ENCODE data around the gene SAE1.

SAE1 gene

DNA sequence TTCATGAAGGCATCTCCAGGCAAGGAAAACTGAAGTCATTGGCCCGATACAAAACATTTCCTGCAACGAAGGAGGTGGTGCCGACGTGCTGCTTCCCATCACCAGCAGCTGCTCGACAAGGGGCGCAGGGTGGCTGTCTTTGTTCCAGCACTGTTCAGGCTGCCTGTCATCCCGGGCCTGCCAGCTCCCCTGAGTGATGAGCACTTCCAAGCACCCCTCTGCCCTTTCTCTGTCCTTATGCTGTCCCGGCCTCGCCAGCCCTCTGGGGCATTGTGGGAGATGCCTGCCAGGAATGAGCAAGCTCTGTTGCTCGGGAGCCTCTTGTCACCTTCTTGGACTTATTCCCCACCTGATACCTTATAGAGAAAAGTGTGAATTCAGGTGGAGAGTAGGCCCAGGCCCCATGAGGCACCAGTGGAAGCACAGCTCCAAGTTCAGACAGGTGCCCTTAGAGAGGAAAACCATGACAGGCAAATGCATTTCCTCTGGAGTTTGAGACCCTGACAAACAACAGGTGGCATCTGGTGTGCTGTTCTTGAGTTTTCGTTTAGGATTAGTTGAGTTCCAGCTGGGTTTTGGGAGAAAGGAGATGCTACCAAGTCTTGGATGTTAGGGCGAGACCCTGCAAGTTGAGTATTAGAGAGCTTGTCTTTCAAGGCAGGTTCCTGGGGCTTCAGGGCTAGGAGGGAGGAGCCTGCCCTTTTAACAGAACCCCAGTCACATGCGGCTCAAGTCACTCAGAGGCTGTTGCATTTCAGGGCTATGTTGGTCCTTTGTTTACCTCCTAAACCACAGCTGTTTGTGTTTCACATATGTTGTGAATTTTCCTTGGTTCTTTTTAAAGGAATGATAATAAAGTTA lies 78.9 kb downstream of the SAE1 start:
- in situ Hi-C loops (cut with MboI; ENCODE audit: low sequenced_read_pairs): no loop called here

DNA sequence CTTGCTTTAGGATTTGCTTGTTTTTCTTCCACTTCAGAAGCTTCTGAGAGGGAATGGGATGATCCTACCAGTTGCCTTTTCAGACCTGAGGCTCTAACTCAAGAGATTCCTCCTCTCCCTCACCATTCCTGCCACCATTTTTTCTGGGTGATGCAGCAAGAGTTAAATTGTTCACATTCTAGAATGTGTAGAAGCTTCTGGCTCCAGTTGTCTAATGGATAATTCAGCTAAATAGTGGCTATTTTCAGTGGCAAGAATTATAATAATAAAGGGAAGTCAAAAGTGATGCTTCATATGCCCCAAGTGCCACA lies 79.5 kb downstream of the SAE1 start:
- in situ Hi-C loops (cut with MboI; ENCODE audit: low sequenced_read_pairs): no loop called here

DNA sequence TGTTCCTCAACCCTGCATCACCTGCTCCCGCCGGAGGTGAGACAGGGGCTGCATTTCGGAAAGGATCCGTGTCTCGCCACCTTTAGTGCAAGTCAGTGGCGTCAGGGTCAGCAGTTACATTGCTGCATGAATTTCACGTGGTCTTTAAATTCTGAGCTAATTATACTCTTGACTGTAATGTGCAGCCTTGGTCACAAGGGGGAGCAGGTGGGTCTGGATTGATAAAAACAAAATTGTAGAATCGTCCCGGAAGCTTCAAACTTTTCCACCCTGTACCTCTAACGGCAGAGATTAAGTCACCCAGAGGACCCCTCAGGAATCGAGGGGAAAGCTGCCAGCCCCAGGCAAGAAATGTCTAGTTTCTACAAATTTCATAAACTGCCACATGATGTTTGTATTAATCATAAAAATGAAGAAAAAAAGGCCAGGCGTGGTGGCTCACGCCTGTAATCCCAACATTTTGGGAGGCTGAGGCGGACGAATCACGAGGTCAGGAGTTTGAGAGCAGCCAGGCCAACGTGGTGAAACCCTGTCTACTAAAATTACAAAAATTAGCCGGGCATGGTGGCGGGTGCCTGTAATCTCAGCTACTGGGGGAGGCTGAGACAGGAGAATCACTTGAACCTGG lies 80.2 kb downstream of the SAE1 start:
- in situ Hi-C loops (cut with MboI; ENCODE audit: low sequenced_read_pairs): no loop called here

DNA sequence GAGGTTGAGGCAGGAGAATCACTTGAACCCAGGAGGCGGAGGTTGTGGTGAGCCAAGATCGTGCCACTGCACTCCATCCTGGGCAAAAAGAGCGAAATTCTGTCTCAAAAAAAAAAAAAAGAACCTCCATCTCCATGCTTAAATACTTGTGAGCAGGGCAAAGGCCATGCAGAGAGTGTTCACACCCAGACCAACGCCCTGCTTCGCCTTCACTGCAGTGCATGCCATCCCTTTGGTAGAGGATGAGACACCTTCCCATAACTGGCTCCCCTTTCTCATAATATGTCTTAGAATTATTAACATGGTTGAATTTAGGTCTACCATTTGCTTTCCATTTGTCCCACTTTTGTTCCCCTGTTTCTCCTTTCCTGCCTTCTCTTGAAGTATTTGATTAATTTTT lies 84.9 kb downstream of the SAE1 start:
- in situ Hi-C loops (cut with MboI; ENCODE audit: low sequenced_read_pairs): no loop called here

DNA sequence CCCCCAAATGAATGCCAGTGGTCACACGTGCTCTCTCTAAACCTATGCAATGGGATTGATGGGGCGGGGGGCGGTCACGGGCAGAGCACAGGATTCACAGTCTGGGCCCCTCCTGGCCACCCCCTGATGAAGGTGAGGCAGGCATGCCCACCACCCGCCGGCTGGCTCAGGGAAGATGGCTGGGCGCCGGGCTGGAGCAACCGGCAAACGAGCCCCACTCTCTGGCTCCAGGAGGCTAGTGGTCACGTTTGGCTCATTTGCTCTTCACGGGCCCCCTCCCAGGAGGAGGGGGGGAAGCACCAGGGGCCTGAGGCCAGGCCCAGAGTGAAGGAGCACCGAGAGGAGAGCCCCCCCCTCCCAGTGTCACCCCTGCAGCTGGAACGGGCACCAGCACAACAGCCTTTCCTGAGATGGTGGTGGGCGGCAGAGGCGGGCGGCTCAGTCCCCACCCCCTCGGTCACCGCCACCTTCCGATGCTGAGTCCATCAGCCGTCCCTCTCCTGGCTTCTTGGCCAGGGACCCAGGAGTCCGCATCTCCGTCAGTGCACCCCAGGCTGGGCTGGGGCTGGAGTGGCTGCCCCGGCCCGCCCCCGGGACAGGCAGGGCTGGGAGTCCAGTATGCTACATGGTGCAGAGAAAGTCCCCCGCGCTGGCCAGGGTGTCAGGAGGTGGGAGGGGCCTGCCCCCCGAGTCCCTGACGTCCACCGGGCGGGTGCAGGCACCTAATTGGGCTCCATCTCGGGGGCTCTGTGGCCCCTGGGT lies 90.6 kb downstream of the SAE1 start:
- in situ Hi-C loops (cut with MboI; ENCODE audit: low sequenced_read_pairs): no loop called here

DNA sequence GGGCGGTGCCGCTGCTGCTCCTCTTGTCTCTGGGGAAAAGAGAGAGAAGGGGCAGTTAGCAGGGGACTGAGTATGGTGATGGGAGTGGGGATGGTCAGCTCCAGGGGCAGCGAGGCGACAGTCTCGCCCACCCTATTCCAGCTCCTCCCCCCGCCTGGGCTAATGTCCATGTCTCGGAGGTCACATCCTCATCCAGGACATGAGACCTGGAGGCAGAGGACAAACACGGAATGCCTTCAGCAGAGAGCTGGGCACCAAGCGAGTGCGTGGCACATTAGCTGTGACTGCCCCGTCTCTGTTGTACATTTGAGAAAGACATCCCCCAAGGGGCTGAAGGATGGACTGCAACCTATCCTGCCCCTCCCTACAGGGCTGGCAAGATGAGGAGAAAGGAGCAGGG lies 91.3 kb downstream of the SAE1 start:
- in situ Hi-C loops (cut with MboI; ENCODE audit: low sequenced_read_pairs): no loop called here

DNA sequence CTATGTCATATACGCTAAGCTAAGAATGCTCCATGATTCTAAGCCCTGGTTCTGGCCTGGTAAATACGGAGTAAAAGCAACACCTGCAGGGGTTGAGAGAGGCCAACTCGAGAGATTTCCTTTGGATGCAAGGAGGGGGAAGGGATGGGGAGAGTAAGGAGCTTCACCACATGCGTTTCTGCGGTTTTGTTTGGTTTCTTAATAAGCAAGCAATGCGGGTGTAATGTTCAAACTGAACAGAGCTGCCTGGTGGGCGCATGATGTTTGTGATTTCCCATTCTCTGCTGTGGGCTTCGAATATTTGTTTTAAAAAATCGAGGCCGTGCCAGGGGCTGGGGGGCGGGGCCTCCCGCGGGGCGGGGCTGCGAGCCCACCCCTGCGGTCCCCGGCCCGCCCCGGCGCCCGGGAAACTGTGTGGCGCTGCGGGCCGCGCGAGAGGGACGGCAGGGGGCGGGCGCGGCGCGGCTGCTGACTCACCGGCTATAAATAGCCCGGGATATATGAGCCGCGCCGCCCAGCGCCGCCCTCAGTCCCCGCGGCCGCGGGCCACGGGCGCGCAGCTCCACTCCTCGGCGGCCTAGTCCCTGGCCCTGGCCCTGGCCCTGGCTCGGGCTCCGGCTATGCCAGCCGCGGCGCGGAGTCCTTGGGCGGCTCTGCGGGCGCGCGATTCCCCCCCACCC lies 95.3 kb downstream of the SAE1 start:
- in situ Hi-C loops (cut with MboI; ENCODE audit: low sequenced_read_pairs): no loop called here

DNA sequence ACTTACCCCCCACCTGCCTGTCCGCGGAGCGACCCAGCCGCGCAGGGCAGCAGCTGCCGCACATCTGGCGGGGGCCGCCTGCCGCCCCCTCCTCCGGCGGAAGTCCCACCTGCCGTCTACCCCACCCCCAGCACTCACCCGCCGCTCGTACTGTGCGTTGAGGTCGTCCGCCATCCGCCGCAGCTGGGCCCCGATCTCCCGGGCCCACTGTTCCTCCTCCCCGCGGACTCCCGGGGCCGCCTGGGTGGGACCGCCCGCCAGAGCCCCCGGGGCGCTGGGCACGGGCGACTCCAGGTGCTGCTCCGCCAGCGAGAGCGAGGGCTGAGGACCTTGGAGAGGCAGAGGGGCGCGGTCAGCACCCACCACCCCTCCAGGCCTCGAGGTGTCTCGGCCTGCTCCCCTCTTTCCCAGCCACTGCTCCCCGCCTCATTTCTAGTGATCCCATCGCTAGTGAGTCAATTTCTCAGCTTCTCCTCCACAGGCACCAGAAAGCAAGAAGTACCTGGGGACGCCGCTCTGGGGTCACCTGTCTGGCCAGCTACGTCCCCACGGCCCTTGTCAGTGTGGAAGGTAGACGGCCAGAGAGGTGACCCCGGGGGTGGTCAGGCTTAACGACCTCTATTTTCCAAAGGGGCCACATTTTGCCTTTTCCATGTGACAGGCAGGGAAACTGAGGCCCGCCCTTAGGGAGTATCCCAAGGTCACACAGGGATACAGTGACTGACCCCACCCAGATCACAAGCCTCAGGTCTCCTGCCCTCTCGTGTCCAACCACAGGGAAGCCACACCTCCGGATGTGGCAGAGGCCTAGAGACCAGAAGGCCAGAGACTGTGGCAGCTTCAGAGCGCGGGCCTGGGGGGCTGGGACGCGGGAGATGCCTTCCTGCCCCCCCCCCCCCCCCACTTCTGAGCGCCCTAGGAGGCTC lies 96.1 kb downstream of the SAE1 start:
- in situ Hi-C loops (cut with MboI; ENCODE audit: low sequenced_read_pairs): no loop called here

DNA sequence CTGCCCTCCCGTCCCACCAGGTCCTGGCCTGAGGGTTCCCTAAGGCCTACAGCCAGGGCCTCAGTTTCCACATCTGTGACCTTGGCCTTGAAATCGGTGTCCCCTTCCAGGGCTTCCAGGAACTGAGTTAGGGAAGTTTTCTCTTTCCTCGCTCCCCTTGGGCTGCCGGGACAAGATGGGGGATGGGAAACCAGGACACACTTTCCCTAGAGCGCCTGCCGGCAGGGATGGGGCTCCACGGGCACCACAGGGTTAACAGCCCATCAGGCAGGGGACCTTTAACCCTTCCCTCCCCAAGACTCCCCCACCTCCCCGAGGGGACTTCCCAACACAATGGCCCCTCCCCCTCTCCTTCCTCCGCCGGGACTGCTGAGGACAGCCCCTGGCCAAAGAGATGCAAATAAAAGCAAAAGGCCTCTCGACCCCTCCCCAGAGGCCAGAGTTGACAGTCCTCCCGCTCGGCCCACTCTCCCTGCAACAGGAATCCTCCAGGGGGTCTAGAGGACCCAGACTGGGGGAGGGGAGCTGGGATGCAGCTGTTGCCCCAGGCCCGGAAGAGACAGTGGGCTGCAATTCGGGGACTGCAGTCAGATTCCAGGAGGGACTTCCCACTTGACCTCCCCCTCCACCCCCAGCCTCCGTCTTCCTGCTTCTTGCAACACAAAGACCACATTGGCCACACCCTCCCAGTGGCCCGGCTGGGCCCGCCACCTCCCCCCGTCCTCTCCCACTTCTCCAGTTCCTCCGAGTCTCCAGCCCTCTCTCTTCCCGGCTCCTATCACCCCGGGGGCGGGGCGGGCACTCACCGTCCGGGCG lies 96.9 kb downstream of the SAE1 start:
- in situ Hi-C loops (cut with MboI; ENCODE audit: low sequenced_read_pairs): no loop called here

DNA sequence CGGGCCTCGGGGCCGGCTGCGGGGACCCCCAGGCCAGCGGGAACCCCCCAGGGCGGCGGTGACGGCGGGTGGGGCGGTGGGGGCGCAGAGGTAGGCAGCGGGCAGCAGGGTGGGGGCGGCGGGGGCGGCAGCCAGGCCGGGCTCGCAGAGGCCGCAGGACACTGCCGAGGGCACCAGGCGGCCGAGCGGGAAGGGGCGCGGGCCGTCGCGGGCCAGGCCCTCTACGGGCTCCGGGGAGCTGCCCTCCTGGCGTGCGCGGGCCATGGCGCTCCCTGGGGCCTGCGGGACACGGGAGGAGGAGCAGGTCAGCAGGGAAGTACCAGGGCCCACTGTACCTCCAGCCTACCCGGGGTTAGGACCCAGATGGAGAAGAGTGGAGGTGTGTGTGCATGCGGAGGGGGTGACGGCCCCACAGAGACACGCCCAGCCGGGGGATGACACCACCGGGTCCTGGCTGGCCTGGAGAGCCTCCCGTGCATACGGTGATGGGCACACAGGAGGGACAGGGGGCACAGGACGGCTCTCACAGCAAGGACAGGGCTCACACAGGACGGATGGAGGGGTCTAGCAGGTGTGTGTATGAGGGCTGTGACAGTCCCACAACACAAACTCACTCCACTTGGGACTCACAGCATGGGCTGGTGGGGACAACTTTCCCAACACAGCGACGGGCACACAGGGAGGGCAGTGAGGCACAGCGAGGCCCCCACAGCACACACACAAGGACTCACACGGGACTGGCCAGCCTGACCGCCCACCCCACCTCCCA lies 97.7 kb downstream of the SAE1 start:
- in situ Hi-C loops (cut with MboI; ENCODE audit: low sequenced_read_pairs): no loop called here

DNA sequence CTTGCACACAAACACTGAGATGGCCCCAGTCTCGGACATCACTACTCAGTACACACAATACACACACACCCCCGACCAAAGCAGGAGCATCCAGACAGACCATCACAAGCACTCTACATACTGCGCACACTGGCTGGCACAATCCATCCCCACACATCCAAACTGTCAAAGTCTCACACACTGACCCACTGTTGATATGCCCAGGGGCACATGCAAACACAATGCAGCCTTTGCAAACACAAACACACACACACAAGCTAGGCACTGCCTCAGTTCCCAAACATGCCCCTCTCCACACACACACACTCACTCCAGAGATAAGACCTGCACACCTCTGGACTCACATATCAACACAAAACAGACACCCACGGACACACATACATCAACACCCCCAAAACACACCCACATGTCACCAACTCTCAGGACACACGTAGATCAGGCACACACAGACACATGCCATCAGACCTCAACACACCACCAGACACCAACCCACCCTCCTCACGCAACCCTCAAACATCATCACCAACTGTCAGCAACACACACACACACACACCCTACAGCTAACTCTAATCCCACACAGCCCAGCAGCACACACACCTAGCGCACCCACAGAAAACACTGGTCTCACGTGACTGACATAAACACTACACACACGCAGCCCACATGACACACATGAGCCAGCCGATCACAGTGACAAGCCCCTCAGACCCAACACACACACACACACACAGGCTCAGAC lies 98.5 kb downstream of the SAE1 start:
- in situ Hi-C loops (cut with MboI; ENCODE audit: low sequenced_read_pairs): no loop called here

DNA sequence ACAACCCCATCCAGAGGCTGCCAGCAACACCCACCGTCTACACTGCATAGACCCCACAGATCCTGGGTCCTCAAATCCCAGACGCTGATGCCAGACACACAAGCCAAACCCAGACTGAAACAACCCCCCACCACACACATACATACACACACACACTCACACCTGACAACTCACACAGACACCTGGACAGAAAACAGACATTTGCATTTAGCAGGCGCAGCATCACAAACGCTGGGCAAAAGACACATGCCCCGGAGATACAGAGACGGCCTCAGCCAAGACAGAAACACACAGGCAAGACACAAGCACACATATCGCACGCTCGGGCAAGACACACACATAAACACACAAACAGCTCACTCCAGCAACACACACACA lies 99.0 kb downstream of the SAE1 start:
- in situ Hi-C loops (cut with MboI; ENCODE audit: low sequenced_read_pairs): no loop called here

DNA sequence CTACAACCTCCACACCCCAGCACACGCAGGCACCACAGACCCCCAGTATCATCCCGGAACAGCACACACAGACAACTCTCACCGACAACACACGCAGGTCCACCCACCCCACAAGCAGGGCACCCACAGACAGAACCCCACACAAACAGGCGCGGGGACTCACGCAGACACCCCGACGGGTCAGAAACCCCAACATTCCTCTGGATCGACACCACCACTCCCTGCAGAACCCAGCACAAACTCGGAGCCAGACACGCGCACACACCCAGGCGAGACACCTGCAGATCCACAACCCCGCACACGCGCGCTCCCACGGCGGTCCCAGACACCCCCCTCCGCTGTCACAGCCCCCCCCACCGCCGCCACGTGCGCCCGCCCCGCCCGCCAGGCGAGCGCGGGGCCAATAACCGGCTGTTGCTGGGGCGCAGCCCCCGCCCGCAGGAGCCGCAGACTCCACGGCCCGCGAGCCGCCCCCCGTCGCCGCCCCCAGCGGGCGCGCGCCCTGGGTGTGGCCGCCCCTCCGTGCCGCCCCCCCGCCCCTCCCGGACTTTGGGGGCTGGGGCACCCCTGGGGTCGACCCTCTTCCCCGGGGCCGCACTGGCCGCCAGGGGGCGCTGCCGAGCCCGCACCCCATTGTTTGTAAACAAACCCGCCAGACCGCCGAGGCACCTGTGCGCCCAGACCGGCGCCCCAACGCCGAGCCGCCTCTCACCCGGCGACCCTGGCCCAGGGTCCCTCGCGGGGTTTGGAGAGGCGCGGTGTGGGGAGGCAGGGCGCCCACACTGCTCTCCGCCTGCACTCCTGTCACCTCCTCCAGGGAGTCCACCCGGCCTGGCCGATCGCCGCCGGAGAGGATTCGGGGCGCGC lies 99.7 kb downstream of the SAE1 start:
- in situ Hi-C loops (cut with MboI; ENCODE audit: low sequenced_read_pairs): no loop called here

DNA sequence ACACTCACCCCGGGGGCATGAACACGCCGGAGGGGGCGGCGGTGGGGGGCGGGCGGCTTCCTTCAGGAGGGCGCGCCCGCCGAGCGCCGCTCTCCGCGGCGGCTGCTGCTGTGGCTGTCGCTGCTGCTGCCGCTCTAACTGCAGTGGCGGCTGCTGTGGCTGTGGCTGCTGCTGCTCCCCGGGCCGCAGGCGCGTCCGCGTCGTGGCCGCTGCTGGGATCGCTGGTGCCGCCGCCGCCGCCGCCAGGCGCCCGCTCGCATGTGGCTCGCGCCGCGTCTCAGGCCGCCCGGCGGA lies 100.2 kb downstream of the SAE1 start, which contains the start of gene BBC3:
Gene BBC3, minus strand, starts transcription at position 279 of the 294 bp plus-strand sequence. CDS start 2,768 bp downstream, outside the sequence.
- in situ Hi-C loops (cut with MboI; ENCODE audit: low sequenced_read_pairs): no loop called here

DNA sequence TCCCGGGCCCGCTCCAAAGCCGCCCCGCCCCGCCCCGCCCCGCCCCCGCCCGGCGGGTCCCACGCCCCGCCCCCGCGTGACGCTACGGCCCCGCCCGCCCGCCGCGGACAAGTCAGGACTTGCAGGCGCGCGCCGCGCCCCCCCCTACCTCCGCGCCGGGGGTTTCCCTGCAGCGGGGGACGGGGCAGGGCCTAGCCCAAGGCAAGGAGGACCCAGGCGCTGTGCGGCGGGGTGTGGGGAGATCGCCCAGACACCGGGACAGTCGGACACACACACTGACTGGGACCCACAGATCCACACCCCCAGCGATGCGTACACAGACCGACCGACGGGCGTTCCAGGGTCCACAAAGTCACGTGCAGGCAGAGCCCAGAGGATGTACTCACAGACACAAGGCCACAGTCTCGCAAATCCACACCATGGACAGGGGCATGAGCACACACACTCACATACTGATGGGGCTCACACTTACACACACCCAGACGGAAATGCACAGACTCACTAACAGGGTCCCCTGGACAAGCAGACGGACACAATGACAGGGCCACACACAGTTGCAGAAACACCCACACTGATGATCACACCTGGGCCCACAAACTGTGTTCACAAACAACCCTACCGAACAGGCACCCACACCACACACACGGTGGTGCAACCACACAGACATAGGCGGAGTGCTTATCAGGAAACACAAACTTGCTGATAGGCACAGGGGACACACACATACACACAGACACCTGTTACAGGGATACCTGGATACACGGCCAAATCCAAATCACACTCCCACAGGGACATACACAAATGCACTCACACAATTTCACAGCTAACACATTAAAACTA lies 100.8 kb downstream of the SAE1 start:
- in situ Hi-C loops (cut with MboI; ENCODE audit: low sequenced_read_pairs): no loop called here

DNA sequence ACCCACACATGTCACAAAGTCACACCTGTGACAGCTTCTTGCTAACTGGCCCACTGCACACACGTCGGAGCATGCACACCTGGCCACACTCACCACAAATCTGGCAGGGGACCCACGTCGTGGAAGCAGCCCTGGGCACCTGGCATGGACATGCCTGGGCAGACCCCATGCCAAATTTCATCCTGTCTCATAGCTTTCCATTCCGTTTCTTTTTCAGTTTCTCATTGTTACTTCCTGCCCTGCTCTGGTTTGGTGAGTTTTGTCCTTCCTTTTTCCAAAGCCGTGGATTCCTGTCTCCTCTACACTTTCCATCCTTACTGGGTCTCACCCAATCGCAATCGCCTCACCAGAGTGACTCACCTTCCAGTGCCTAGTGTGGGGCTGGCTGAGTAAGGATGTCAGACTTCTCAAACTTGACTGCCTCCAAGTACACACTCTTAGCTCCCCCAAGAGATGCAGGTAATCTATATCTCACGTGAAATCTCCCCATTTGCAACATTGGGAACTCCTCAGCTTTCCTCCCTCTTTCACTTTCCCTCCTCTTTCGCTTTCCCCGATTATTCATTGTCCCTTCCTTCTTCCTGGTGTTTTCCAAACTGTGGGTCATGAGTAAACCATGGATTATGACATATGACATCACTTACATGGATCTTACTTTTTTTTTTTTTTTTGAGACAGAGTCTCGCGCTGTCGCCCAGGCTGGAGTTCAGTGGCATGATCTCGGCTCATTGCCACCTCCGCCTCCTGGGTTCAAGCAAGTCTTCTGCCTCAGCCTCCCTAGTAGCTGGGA lies 102.0 kb downstream of the SAE1 start:
- in situ Hi-C loops (cut with MboI; ENCODE audit: low sequenced_read_pairs): no loop called here
